ENCODE results near the gene PACC1. TPM values are rescaled to one million over a fixed set of nuclear protein-coding genes. Genes with fewer than 3 reads are reported as not detected.
A peak's percentile ranks its signal among the peaks of the same experiment; 100 is the strongest.

Gene PACC1
- total RNA-seq, 2 experiments from 2014 or later = 11.4 to 12.1 TPM

GRCh38 chr1:212452323-212453155 lies 37.9 kb upstream of the PACC1 start:
- Mint-ChIP-seq H3K27ac (no peak overlapping the region), H3K9me3 (no peaks in the 10 kb centered on the region), H3K36me3 (ENCODE audit: low read depth) (no peaks in the 10 kb centered on the region), H3K4me1 (no peaks in the 10 kb centered on the region), H3K4me3 (no peak overlapping the region), H3K27me3 (no peaks in the 10 kb centered on the region)
- no peak for DNase-seq
- POLR2A ChIA-PET = no interaction called here
- CTCF ChIA-PET = interaction anchor here (0.6 to 1.4 kb wide), 2 partner anchors 24 to 546 kb away, joined by 3 to 4 read pairs; no protein-coding TSS in a partner anchor

- Mint-ChIP-seq H3K27me3 (no peaks in the 10 kb centered on the region), H3K27ac (no peak overlapping the region), H3K4me1 (no peaks in the 10 kb centered on the region), H3K9me3 (no peaks in the 10 kb centered on the region), H3K4me3 (no peak overlapping the region), H3K36me3 (ENCODE audit: low read depth) (no peaks in the 10 kb centered on the region)
- CTCF ChIA-PET = interaction anchor here (0.6 to 1.7 kb wide), 3 partner anchors 14 to 380 kb away, joined by 4 to 7 read pairs (median 4); no protein-coding TSS in a partner anchor
- POLR2A ChIA-PET = no interaction called here
- no peak for DNase-seq
Measured at GRCh38 chr1:212451416-212452322, 37.0 kb upstream of the PACC1 start.

- ChIA-PET CTCF (interaction anchor here (1.0 to 1.7 kb wide), 3 partner anchors 9 to 415 kb away, joined by 3 to 7 read pairs (median 3); partner anchors contain the start of genes DTL and INTS7), POLR2A (no interaction called here)
- H3K9me3 Mint-ChIP-seq = no peaks in the 10 kb centered on the region
- H3K4me1 Mint-ChIP-seq = no peaks in the 10 kb centered on the region
- H3K27ac Mint-ChIP-seq = no peak overlapping the region
- no peaks in the 10 kb centered on the region for H3K27me3 Mint-ChIP-seq
- no peaks in the 10 kb centered on the region for H3K36me3 Mint-ChIP-seq (ENCODE audit: low read depth)
- DNase-seq = no peak
- H3K4me3 Mint-ChIP-seq = no peak overlapping the region
Measured at GRCh38 chr1:212450331-212450881, 35.7 kb upstream of the PACC1 start.

- H3K4me1 Mint-ChIP-seq = no peaks in the 10 kb centered on the region
- H3K27me3 Mint-ChIP-seq = no peaks in the 10 kb centered on the region
- ChIA-PET CTCF (interaction anchor here (1.6 kb wide), 1 partner anchor 8 kb away, joined by 9 read pairs; no protein-coding TSS in a partner anchor), POLR2A (no interaction called here)
- peaks cover 2% of the 10 kb centered on the region for H3K36me3 Mint-ChIP-seq (ENCODE audit: low read depth)
- no peak overlapping the region for H3K27ac Mint-ChIP-seq
- no peak overlapping the region for H3K4me3 Mint-ChIP-seq
- H3K9me3 Mint-ChIP-seq = no peaks in the 10 kb centered on the region
- no peak for DNase-seq
Measured at GRCh38 chr1:212447478-212447877, 32.8 kb upstream of the PACC1 start.

- Mint-ChIP-seq H3K9me3 (no peaks in the 10 kb centered on the region), H3K4me1 (no peaks in the 10 kb centered on the region), H3K36me3 (ENCODE audit: low read depth) (peaks cover 2% of the 10 kb centered on the region), H3K27me3 (no peaks in the 10 kb centered on the region), H3K27ac (no peak overlapping the region), H3K4me3 (no peak overlapping the region)
- ChIA-PET POLR2A (no interaction called here), CTCF (interaction anchor here (1.6 kb wide), 1 partner anchor 9 kb away, joined by 9 read pairs; no protein-coding TSS in a partner anchor)
- no peak for DNase-seq
Measured at GRCh38 chr1:212446333-212446732, 31.6 kb upstream of the PACC1 start.

GRCh38 chr1:212442408-212442807 lies 27.7 kb upstream of the PACC1 start:
- DNase-seq = no peak
- H3K4me3 Mint-ChIP-seq = no peak overlapping the region
- H3K27ac Mint-ChIP-seq = no peak overlapping the region
- H3K4me1 Mint-ChIP-seq = no peaks in the 10 kb centered on the region
- H3K36me3 Mint-ChIP-seq (ENCODE audit: low read depth) = peaks cover 2% of the 10 kb centered on the region
- ChIA-PET CTCF (interaction anchor here (1.6 kb wide), 1 partner anchor 13 kb away, joined by 11 read pairs; no protein-coding TSS in a partner anchor), POLR2A (no interaction called here)
- no peaks in the 10 kb centered on the region for H3K9me3 Mint-ChIP-seq
- no peaks in the 10 kb centered on the region for H3K27me3 Mint-ChIP-seq

- no peak overlapping the region for H3K4me3 Mint-ChIP-seq
- CTCF ChIA-PET = interaction anchor here (1.2 to 1.9 kb wide), 2 partner anchors 13 to 16 kb away, joined by 3 to 13 read pairs; no protein-coding TSS in a partner anchor
Measured at GRCh38 chr1:212440419-212440818, 25.7 kb upstream of the PACC1 start.

GRCh38 chr1:212438831-212439237 lies 24.1 kb upstream of the PACC1 start:
- peaks cover 4% of the 10 kb centered on the region for H3K4me1 Mint-ChIP-seq
- H3K9me3 Mint-ChIP-seq = no peaks in the 10 kb centered on the region
- no peak overlapping the region for H3K27ac Mint-ChIP-seq
- ChIA-PET CTCF (interaction anchor here (1.9 kb wide), 1 partner anchor 18 kb away, joined by 13 read pairs; no protein-coding TSS in a partner anchor), POLR2A (no interaction called here)
- no peaks in the 10 kb centered on the region for H3K36me3 Mint-ChIP-seq (ENCODE audit: low read depth)
- H3K27me3 Mint-ChIP-seq = no peaks in the 10 kb centered on the region
- DNase-seq = no peak
- no peak overlapping the region for H3K4me3 Mint-ChIP-seq

More at GRCh38 chr1:212440419-212440818, 25.7 kb upstream of the PACC1 start:
- DNase-seq = no peak
- Mint-ChIP-seq H3K36me3 (ENCODE audit: low read depth) (peaks cover 2% of the 10 kb centered on the region), H3K27ac (no peak overlapping the region), H3K27me3 (no peaks in the 10 kb centered on the region), H3K4me1 (no peaks in the 10 kb centered on the region), H3K9me3 (no peaks in the 10 kb centered on the region)
- POLR2A ChIA-PET = no interaction called here

- ChIA-PET POLR2A (no interaction called here), CTCF (interaction anchor here (1.0 to 3.3 kb wide), 2 partner anchors 18 to 20 kb away, joined by 3 to 9 read pairs; no protein-coding TSS in a partner anchor)
- Mint-ChIP-seq H3K27me3 (no peaks in the 10 kb centered on the region), H3K36me3 (ENCODE audit: low read depth) (no peaks in the 10 kb centered on the region), H3K4me1 (peaks cover 13% of the 10 kb centered on the region), H3K9me3 (no peaks in the 10 kb centered on the region), H3K4me3 (no peak overlapping the region), H3K27ac (no peak overlapping the region)
- no peak for DNase-seq
Measured at GRCh38 chr1:212437179-212437798, 22.6 kb upstream of the PACC1 start.

- Mint-ChIP-seq H3K36me3 (ENCODE audit: low read depth) (no peaks in the 10 kb centered on the region), H3K27ac (no peak overlapping the region), H3K9me3 (no peaks in the 10 kb centered on the region), H3K27me3 (no peaks in the 10 kb centered on the region), H3K4me1 (peaks cover 23% of the 10 kb centered on the region), H3K4me3 (no peak overlapping the region)
- ChIA-PET CTCF (no interaction called here), POLR2A (no interaction called here)
- DNase-seq = no peak
Measured at GRCh38 chr1:212434992-212435391, 20.3 kb upstream of the PACC1 start.

- Mint-ChIP-seq H3K4me1 (peaks cover 23% of the 10 kb centered on the region), H3K9me3 (no peaks in the 10 kb centered on the region), H3K36me3 (ENCODE audit: low read depth) (no peaks in the 10 kb centered on the region), H3K4me3 (peak overlapping the region; percentile 74), H3K27ac (no peak overlapping the region), H3K27me3 (peaks cover 2% of the 10 kb centered on the region)
- CTCF ChIA-PET = interaction anchor here (1.2 to 1.3 kb wide), 2 partner anchors 22 to 24 kb away, joined by 3 to 5 read pairs; no protein-coding TSS in a partner anchor
- no peak for DNase-seq
- POLR2A ChIA-PET = interaction anchor here (0.7 to 2.2 kb wide), 5 partner anchors 19 to 758 kb away, joined by 3 to 13 read pairs (median 5); partner anchors contain the start of genes DTL, INTS7, NEK2 and PACC1
Measured at GRCh38 chr1:212433577-212434462, 19.1 kb upstream of the PACC1 start.

All from activated CD4-positive, alpha-beta memory T cell treated with anti-CD3 and anti-CD28 coated beads, Interleukin-2, amount 10 ng/mL, durations not matched to agents 7 days and 5 days (primary cell).